ENCODE results near the gene SEPTIN12. TPM values are rescaled to one million over a fixed set of nuclear protein-coding genes. Genes with fewer than 3 reads are reported as not detected.

Gene SEPTIN12
- total and polyA plus RNA-seq, 4 donors, result not detected

- Histone ChIP-seq H3K36me3 (ENCODE audit: control insufficient read depth in 4 of 4, insufficient read depth in 3 of 4, low read depth in 1 of 4, low read length in 3 of 4) (peaks cover 0 to 16% (median 10%) of the 10 kb centered on the region in 4 donors), H3K27me3 (ENCODE audit: control insufficient read depth in 4 of 4, insufficient read depth in 4 of 4, low read length in 3 of 4) (no peaks in the 10 kb centered on the region), H3K9me3 (ENCODE audit: control insufficient read depth in 4 of 4, low read length in 3 of 4) (no peaks in the 10 kb centered on the region), H3K4me3 (ENCODE audit: low read depth in 1 of 3, low read length in 3 of 3) (peak overlapping the region; percentile 79 to 92 (median 87)), H3K27ac (ENCODE audit: low read depth in 1 of 2, low read length in 2 of 2) (no peak overlapping the region), H3K4me1 (ENCODE audit: control insufficient read depth in 4 of 4, insufficient read depth in 4 of 4, low read length in 3 of 4) (peaks cover 2 to 12% (median 9%) of the 10 kb centered on the region in 4 donors), H3K9ac (ENCODE audit: low read depth in 1 of 2, low read length in 2 of 2) (peak overlapping the region; percentile 0 to 75)
- TF ChIP-seq NR2F2 (IDR thresholded peaks at IDR 0.05), result no peak
- TF ChIP-seq HNF4G (IDR thresholded peaks at IDR 0.05), result no peak
- TF ChIP-seq JUND (IDR thresholded peaks at IDR 0.05), result no peak
- no peak for TF ChIP-seq RAD21 (IDR thresholded peaks at IDR 0.05)
- no peak for TF ChIP-seq RXRA (IDR thresholded peaks at IDR 0.05)
- no peak for TF ChIP-seq SP1 (IDR thresholded peaks at IDR 0.05)
- DNase-seq (ENCODE audit: low spot score), result no peak
- WGBS, result 39% methylated on average over 17 of the region's 17 CpGs
Observed at GRCh38 chr16:4733211-4733742, 54.9 kb downstream of the SEPTIN12 start.

GRCh38 chr16:4729876-4730275 is 58.3 kb downstream of the SEPTIN12 start:
- H3K9me3 ChIP-seq (ENCODE audit: control insufficient read depth in 4 of 4, low read length in 3 of 4), result no peaks in the 10 kb centered on the region
- no peak overlapping the region for H3K9ac ChIP-seq (ENCODE audit: low read depth in 1 of 2, low read length in 2 of 2)
- TF ChIP-seq TAF1 (conservative IDR thresholded peaks at IDR 0.05) (no peak), ZBTB33 (IDR thresholded peaks at IDR 0.05) (no peak), YY1 (IDR thresholded peaks at IDR 0.05) (no peak), NR2F2 (IDR thresholded peaks at IDR 0.05) (no peak), JUND (IDR thresholded peaks at IDR 0.05) (no peak)
- no peak overlapping the region for H3K27ac ChIP-seq (ENCODE audit: low read depth in 1 of 2, low read length in 2 of 2)
- H3K27me3 ChIP-seq (ENCODE audit: control insufficient read depth in 4 of 4, insufficient read depth in 4 of 4, low read length in 3 of 4), result no peaks in the 10 kb centered on the region
- DNase-seq (ENCODE audit: low spot score), result no peak
- peaks cover 2 to 6% (median 4%) of the 10 kb centered on the region in 4 donors for H3K4me1 ChIP-seq (ENCODE audit: control insufficient read depth in 4 of 4, insufficient read depth in 4 of 4, low read length in 3 of 4)
- WGBS, result 96% methylated on average over 15 of the region's 15 CpGs
- H3K36me3 ChIP-seq (ENCODE audit: control insufficient read depth in 4 of 4, insufficient read depth in 3 of 4, low read depth in 1 of 4, low read length in 3 of 4), result peaks cover 6 to 30% (median 20%) of the 10 kb centered on the region in 4 donors
- H3K4me3 ChIP-seq (ENCODE audit: low read depth in 1 of 3, low read length in 3 of 3), result no peak overlapping the region

- Histone ChIP-seq H3K9me3 (ENCODE audit: control insufficient read depth in 4 of 4, low read length in 3 of 4) (no peaks in the 10 kb centered on the region), H3K4me1 (ENCODE audit: control insufficient read depth in 4 of 4, insufficient read depth in 4 of 4, low read length in 3 of 4) (peaks cover 0 to 3% (median 2%) of the 10 kb centered on the region in 4 donors), H3K4me3 (ENCODE audit: low read depth in 1 of 3, low read length in 3 of 3) (no peak overlapping the region), H3K27me3 (ENCODE audit: control insufficient read depth in 4 of 4, insufficient read depth in 4 of 4, low read length in 3 of 4) (no peaks in the 10 kb centered on the region), H3K9ac (ENCODE audit: low read depth in 1 of 2, low read length in 2 of 2) (no peak overlapping the region), H3K27ac (ENCODE audit: low read depth in 1 of 2, low read length in 2 of 2) (no peak overlapping the region), H3K36me3 (ENCODE audit: control insufficient read depth in 4 of 4, insufficient read depth in 3 of 4, low read depth in 1 of 4, low read length in 3 of 4) (peaks cover 9 to 41% (median 25%) of the 10 kb centered on the region in 4 donors)
- 97% methylated on average over 8 of the region's 8 CpGs for WGBS
- TF ChIP-seq GABPA (IDR thresholded peaks at IDR 0.05 in 1 of 2, conservative IDR thresholded peaks at IDR 0.05 in 1 of 2) (no peak), YY1 (IDR thresholded peaks at IDR 0.05) (no peak), RXRA (IDR thresholded peaks at IDR 0.05) (no peak), ATF3 (IDR thresholded peaks at IDR 0.05) (no peak), FOXA1 (IDR thresholded peaks at IDR 0.05) (no peak), HNF4A (conservative IDR thresholded peaks at IDR 0.05) (no peak), EGR1 (IDR thresholded peaks at IDR 0.05; ENCODE audit: low read depth in 2 of 2) (no peak), NR2F2 (IDR thresholded peaks at IDR 0.05) (no peak), RAD21 (IDR thresholded peaks at IDR 0.05) (no peak), HNF4G (IDR thresholded peaks at IDR 0.05) (no peak), JUND (IDR thresholded peaks at IDR 0.05) (no peak), CTCF (IDR thresholded peaks at IDR 0.05; ENCODE audit: low read depth, low read length, missing input control) (no peak), TAF1 (conservative IDR thresholded peaks at IDR 0.05) (no peak), REST (IDR thresholded peaks at IDR 0.05) (no peak), ZBTB33 (IDR thresholded peaks at IDR 0.05) (no peak), MAX (IDR thresholded peaks at IDR 0.05) (no peak)
- DNase-seq (ENCODE audit: low spot score), result no peak
Observed at GRCh38 chr16:4728676-4729075, 59.5 kb downstream of the SEPTIN12 start.
